Activated gamma-delta T cell treated with anti-CD3 and anti-CD28 coated beads, Interleukin-2, amount 50 U/mL, for 16 hours (primary cell): Measurements from ENCODE around the gene LTC4S.
"Not testable (repeated sequence)": the region's sequence is repeated elsewhere in the genome, so short reads cannot be mapped to it uniquely, and the experiment has no call there.

Experiments
- DNase-seq: peaks from one replicate; pipeline ENCODE4 v3.0.0-alpha.2; 2020; ENCODE audit warnings: low read depth

The LTC4S gene

GRCh38 chr5:179827680-179828079 lies 33.9 kb downstream of the LTC4S start:
- DNase-seq, result no peak

GRCh38 chr5:179828756-179829421 lies 35.1 kb downstream of the LTC4S start:
- DNase-seq, result no peak

- no peak for DNase-seq
These were observed 36.1 kb downstream of the LTC4S start for GRCh38 chr5:179829732-179830435.

- DNase-seq, result no peak
These were observed 37.2 kb downstream of the LTC4S start for GRCh38 chr5:179830818-179831468.

- DNase-seq, result no peak
These were observed 38.4 kb downstream of the LTC4S start for GRCh38 chr5:179832039-179832745.

GRCh38 chr5:179833056-179833708 lies 39.4 kb downstream of the LTC4S start:
- no peak for DNase-seq

- DNase-seq, result no peak
These were observed 39.9 kb downstream of the LTC4S start for GRCh38 chr5:179833709-179834070.

- no peak for DNase-seq
These were observed 40.3 kb downstream of the LTC4S start for GRCh38 chr5:179834120-179834519.

GRCh38 chr5:179834871-179835270 lies 41.1 kb downstream of the LTC4S start:
- not testable (repeated sequence) for DNase-seq

GRCh38 chr5:179836225-179837019 lies 42.6 kb downstream of the LTC4S start:
- DNase-seq, result peak; percentile 41

GRCh38 chr5:179837076-179838011 lies 43.6 kb downstream of the LTC4S start:
- DNase-seq, result no peak

GRCh38 chr5:179839328-179840256 lies 45.8 kb downstream of the LTC4S start:
- DNase-seq, result no peak

- no peak for DNase-seq
These were observed 46.5 kb downstream of the LTC4S start for GRCh38 chr5:179840321-179840720.

GRCh38 chr5:179840766-179841165 lies 47.0 kb downstream of the LTC4S start:
- no peak for DNase-seq

- no peak for DNase-seq
These were observed 47.8 kb downstream of the LTC4S start for GRCh38 chr5:179841621-179842020.
